AG20443 (cell line): Measurements from ENCODE around the gene FXYD4.
"Not testable (repeated sequence)": the region's sequence is repeated elsewhere in the genome, so short reads cannot be mapped to it uniquely, and the experiment has no call there.

ENCODE experiments used
- DNase-seq: peaks from one replicate; pipeline ENCODE4 v3.0.0; 2012; ENCODE audit warnings: low spot score, mixed read lengths

FXYD4 gene

DNA sequence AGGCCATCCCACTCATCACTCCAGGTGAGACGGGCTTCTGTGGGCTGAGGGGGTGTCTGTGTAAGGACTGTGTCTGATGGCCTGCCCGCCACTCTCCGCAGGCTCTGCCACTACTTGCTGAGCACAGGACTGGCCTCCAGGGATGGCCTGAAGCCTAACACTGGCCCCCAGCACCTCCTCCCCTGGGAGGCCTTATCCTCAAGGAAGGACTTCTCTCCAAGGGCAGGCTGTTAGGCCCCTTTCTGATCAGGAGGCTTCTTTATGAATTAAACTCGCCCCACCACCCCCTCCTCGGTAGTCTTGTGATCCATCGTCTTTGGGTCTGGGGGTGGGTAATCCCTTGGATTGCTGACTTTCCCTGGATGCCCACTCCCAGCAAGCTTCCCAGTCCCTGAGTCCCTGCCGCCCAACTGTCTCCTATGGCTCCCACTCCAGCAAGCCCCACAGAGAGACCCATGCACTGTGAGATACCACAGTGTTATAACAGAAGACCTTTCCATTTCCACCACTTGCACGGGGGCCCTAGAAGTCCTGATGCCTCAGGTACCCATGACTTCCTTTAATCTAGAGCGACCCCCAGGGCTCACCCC is 4.7 kb downstream of the FXYD4 start:
- DNase-seq: no peak

DNA sequence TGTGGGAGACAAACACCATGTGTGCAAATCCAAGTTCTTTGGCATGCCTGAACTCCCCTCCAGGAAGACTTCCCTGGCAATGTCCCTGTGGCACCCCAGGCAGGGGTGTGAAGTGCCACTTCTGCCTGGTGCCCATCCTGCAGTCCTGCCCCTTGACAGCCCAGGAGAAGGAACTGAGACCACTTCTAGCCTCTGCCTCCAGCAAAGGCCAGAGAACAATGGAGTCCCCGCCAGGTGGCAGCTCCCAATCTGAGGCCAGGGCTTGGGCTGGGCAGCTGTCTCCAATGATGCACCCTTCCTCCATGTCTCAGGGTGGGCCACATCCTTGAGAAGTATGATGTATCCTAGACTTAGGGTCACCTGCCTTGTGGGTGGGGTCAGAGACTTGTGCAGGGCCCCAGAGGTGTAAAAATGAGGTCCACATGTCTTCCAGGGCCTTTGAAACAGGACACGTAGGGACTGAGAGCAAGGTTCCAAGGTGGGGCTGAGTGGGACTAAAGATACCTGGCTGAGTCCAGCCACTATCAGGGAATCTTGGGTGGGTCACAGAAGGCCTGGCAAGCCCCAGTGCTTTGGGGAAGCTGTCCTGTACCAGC is 5.5 kb downstream of the FXYD4 start:
- no peak for DNase-seq

DNA sequence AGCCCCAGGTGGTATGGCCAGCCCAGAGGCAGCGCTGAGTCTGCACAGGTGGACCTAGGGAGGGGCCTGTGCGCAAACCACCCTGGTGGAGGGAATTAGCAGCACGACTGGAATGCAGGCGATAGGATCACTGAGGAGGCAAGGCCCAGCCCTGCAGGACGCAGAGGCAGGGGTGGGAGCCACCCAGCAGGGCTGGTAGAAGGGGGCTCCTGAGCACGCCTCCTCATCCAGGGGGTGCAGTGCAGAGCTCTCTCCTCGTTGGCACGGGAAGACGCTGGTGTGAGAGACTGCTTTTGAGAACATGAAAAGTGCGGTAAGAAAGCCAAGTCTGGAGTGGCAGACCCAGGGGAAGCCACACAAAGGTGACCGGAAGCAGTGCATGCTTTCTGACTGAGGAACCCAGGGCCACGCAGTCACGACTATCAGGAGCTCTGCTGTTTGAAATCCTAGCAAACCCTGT is 6.0 kb downstream of the FXYD4 start:
- no peak for DNase-seq

DNA sequence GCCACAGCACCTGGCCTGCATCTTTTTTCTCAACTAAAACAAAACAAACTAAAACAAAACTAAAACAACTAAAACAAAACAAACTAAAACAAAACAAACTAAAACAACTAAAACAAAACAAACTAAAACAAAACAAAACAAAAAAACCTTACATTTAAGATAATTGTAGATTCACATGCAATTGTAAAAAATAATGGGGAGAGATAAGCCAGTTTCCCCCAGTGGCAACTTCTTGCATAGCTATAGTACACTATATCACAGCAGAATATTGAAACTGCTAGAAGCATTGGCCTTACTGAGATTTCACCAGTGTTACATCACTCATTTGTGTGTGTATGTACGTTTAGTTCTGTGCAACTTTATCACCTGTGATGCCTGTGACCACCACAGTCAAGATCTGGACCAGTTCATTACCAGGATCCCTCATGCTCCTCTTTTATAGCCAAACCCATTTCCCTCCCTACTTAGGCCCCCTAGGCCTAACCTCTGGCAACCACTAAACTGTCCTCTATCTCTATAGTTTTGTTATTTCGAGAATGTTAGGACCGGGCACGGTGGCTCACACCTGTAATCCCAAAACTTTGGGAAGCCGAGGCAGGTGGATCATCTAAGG is 9.3 kb downstream of the FXYD4 start:
- no peak for DNase-seq

DNA sequence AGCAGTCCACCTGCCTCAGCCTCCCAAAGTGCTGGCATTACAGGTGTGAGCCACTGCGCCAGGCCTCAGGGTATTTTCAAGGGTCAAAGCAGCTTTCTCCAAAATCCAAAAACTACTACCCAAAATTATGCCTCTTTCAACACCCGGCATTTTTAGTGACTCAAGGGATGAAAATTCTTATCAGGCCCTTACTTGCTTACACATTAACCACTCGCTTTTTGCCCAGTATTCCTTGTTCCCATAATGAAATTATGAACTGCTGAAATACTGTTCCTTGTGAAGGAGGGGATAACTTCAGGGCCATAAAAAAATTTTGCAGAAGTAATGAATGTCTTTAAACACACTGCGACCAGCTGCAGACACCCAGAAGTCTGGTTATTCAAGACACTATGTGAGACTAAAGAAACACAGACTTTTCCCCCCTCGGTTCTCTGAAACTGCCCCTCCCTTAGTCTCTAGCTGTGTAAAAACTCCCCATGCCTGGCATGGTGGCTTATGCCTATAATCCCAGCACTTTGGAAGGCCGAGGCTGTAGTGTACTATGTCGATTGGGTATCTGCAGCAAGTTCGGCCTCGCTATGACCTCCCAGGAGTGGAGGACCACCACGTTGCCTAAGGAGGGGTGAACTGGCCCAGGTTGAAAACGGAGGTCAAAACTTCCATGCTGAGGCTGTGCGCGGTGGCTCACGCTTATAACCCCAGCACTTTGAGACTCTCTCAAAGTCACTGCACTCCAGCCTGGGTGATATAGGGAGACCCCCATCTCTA is 12.0 kb downstream of the FXYD4 start:
- DNase-seq: peak; percentile 44

DNA sequence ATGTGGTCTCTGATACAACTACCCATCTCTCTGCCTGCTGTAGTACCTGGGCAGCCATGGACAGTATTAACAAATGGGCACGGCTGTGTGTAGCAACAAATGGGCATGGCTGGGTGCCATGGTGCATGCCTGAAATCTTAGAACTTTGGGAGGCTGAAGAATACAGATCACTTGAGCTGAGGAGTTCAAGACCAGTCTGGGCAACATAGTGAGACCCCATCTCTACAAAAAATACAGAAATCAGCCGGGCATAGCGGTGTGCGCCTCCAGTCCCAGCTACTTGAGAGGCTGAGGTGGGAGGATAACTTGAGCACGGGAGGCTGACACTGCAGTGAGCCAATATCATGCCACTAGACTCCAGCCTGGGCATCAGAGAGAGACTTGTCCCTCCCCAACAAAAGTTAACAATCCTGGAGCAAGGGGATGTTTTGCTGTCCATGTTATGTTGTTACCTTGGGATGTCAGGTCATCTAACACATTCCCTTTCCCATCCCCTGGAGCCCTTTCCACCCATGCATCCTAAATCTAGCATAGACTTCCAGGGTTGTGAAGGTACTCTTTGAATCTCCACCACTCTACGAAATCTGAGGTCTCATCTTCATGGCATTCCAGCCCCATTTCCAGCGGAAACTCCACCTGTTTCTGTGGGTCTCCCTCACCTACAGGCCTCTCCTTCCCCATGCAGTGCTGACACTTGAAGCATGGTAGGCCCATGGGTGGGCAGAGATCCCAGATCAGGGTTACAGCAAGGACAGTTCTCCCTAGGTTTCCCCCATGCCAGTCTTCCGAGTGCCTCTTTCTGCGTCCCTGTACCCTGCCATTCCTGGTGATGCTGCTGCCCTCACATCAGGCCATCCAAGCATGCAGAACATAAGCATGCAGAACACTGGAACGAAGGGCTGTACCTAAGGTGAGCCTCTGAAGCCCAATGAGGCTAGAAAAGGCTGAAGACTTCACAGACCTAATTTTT is 13.1 kb downstream of the FXYD4 start:
- DNase-seq: no peak

DNA sequence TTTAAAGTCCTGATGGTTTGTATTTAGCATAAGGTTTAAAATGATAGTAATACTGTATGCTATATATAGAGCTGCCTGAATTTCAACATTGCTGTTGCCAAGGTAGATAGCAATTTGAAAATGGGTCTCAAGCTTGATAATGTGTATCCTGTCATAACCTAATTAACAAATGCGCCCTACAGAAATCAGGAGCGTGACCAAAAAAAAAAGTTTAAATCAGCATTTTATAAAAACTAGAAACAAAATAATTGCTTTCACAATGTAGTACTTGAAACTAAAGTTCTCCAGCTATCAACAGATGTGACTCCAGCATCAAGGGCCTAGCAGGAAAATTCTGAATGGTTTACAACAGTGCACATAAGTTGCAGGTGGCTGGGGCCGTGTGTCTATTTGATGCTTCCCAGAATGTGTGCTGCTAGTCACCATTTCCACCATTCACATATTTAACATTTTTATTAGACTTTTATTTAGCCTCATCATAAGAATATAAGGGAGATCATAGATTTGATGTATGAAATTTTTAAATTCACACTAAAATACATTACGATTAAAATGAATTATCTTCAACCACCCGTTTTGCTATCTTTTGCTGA is 14.1 kb downstream of the FXYD4 start:
- no peak for DNase-seq

DNA sequence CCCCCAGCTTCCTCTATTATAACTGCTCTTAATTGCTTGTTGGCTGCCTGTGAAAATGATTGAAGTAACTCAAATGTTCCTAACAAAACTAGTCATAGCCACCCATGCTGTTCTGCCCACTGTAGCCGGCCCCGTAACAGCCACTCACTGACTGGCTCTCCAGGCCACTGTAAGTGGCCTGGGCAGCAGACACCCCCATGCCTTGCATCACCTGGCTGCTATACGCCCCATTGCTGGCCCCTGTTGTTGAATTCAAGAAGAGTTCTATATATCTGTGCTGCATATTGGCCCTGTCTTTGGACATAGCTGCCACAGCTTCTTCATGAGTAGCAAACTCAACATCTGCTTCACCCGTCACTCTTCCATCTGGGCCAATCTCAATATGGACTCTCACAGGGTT is 15.1 kb downstream of the FXYD4 start:
- no peak for DNase-seq

DNA sequence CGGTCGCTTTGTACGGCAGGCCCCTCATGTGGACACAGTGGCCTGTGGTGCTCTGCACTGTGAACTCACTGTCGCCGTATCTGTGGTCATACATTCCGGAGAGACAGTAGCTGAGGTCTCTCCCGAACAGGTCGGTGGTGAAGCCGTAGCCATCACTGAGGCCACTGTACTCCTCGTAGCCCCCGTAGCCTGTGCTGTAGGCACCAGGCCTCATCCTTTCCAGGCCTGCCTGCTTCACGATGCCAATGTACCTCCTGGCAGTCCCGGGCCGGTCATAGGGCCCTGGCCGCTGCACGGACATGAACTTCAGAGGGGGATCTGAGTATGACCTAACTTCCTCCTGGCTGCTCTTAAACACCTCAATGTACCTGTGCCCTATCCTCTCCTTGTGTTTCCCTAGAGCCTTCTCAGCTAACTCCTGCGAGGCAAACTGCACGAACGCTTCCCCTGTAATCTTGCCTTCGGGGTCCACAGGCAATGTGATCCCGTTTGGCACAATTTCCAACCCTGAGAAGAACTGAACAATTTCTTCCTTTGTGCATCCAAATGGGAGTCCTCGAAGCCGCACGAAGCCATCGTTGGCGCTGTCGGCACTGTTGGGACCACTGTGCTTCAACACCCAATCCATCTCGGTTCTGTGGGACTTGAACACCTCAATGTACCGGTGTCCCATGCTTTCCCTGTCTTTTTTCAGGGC is 15.7 kb downstream of the FXYD4 start:
- DNase-seq: no peak

DNA sequence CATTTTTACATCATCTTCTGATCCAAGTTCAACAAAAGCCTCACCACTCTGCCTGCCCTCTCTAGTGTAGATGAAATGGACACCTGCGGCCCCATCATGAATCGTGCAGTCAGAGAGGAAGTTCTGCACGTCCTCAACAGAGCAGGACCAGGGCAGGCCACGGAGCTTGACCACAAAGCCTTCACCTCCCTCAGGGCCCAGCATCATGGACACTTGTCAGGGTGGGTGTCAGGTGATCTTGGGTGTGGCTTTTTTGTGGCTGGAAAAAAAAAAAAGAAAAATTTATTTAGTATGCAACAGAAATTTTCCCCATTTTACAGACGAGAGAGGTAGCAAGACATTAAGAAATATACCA is 16.2 kb downstream of the FXYD4 start:
- no peak for DNase-seq

DNA sequence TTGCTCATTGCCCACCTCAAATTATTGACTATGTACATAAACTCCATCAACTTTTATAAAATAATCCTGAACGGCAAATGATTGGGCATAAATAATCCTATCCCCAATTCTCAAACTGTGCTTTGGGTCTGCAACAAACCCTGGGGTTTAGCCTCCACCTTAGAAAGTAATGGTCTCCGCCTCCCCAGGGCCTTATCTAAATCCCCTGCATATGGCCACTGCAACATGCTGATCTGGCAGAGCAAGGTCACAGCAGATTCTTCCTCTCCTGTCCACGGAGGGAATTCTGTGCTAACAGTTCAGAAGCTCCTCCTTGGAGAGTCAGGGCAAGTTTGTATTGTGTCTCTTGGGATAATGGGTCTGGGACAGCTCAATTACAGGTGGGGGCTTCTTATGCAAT is 18.4 kb downstream of the FXYD4 start:
- no peak for DNase-seq

DNA sequence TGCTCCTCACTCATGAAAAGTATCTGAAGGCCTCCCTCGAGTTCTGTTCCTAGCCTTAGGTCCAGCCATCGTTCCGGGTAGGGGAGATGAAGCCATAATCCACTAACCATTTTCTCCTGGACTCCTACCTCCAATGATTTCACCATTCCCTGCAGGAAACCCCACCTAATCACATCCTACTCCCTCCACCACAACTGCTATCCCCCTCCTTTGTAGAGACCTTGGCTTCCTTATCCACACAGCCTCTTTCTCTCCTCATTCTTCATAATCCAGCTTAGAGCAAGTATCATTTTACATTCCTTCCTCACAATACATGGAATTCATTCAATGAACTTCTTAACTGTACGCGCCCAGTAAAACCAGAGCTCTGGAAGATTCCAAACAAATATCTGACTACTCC is 18.9 kb downstream of the FXYD4 start:
- no peak for DNase-seq

DNA sequence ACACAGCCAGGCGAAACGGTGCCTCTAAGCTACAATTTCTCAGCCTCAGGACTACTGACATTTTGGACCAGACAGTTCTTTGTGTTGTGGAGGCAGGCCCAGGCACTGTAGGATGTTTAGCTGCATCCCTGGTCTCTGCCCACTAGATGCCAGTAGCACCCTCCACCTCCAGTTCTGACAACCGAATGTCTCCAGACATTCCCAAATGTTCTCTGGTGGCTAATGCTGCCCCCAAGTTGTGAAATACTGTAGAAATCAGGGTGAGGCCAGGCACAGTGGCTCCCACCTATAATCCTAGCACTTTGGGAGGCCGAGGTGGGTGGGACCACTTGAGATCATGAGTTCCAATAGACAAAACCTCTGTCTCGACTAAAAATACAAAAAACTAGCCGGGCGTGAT is 19.3 kb downstream of the FXYD4 start:
- DNase-seq: no peak

DNA sequence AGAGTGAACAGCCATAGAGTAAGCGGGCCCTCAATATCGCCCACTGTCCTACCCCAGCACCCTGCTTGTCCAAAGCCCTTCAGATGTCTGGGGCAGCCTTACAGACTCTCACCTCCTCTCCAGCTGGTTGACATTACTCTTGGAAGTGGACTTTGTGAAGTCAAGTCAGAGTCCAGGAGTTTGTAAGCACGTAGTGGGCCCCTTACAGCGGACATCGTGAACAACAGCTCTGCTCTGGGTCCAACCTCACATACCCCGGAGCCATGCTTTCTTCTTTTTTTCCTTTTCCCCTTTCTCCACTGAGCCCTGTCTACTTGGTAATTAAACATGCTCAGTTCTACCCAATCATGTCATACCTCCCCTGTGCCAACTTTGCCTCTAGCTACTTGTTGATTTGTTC is 20.1 kb downstream of the FXYD4 start:
- no peak for DNase-seq

DNA sequence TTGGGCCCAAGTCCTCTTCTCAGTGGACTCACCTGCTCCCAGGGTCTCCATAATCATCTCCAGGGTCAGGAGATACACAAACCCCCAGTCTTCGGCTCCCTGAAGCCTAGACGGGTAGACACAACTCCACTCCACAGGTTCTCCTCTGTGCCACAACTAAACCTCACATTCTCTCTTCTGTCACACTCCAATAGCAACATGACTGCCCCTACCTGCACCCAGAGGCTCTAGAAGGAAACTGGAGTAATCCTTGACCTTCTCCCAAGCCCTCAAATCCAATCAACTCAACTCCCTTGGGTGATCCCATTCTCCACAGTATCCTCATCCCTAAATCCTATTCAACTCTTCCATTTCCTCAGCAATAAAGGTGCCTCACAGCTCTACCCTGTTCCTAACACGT is 21.3 kb downstream of the FXYD4 start:
- no peak for DNase-seq

DNA sequence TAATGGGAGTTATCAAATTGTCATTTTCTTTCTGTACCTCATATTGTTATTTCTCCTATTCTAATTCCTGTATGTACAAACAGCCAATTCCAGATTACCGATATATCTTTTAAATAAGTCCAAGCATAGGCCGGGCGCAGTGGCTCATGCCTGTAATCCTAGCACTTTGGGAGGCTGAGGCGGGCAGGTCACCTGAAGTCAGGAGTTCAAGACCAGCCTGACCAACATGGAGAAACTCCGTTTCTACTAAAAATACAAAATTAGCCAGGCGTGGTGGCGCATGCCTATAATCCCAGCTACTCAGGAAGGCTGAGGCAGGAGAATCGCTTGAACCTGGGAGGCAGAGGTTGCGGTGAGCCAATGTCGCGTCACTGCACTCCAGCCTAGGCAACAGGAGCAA is 21.8 kb downstream of the FXYD4 start:
- DNase-seq: not testable (repeated sequence)

DNA sequence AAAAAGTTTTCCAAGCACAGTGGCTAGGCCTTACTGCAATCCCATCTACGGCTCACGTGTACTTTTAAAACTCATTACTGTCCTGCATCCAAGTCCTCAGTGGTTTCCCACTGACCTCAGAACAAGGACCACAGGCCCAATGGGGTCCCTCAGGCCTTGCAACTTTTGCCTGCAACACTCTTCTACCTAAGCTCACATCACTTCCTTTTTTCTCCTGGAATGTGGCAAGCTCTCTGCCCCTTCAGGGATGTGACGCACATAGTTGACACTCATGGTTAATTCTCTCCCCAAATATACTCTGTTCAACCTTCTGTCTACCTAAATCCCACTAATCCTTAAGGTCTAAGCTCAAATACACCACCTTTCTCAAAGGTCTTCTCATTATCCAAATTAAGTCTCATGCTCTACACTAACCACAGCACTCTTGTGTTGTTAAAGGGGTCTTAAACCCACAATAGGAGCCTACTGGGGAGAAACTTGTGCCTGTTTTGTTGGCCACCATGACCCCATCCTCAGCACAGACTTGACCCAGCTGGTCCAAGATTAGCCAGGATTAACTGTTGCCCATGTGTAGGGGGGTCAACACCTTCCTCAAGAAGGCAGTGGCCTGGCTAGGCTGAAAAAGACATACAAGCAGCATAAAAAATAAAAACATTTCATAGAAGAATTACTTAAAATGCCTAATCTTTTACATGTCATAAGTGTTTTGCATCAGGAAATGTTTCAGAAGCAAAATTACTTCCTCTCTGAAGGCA is 22.3 kb downstream of the FXYD4 start:
- DNase-seq: no peak

DNA sequence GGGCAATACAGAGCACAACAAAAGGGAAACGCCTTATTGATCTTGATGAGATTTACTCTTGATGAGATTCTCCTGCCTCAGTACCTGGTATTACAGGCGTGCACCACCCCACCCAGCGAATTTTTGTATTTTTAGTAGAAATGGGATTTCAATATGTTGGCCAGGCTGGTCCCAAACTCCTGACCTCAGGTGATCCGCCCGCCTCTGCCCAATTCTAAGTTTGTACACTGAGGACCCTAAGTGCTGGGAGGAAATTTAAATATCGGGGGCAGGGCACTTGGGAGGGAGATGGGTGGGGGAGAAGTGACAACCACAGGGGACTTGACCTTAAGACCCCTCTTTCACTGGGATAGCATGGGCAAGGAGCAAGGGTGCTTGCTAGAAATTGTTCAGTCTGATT is 23.4 kb downstream of the FXYD4 start:
- DNase-seq: no peak

DNA sequence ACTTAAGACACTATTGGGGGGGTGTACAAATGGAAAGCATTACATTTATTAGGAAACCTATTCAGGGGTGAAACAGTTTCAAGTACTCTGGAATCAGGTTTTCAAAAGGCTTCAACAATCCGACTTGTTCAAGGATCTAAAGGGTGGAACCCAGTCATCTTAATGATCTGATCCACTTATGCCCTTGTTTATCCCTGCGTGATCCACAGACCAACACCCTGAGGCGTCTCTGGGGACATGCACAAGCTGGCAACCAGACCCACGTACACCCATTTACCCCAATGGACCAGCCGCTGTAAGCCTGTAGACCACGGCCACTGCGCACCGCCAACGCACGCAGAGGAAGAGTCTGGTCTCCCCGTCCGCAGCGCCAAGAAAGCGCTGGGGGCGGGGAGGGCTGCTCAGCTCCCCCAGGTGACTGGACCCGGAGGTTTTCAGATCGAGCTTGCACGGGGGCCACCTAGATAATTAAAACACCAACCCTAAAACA is 24.2 kb downstream of the FXYD4 start:
- no peak for DNase-seq
